Progenitor cell of endocrine pancreas (in vitro differentiated cells): ENCODE measurements around the gene SYT6. TPM values are rescaled to one million over a fixed set of nuclear protein-coding genes. Genes with fewer than 3 reads are reported as not detected.

Experiments used
- DNase-seq: peaks from one replicate; pipeline ENCODE4 v3.0.0; 2021; ENCODE audit warnings: low spot score; ENCODE audit not compliant: unreplicated experiment
- H3K27ac Mint-ChIP-seq: 2 replicates; pipeline ENCODE4 v1.8.0; 2021; ENCODE audit warnings: mild to moderate bottlenecking, moderate library complexity, mixed read lengths
- H3K27me3 Mint-ChIP-seq: 2 replicates; pipeline ENCODE4 v1.8.0; 2021; ENCODE audit warnings: mixed read lengths
- H3K36me3 Mint-ChIP-seq: 2 replicates; pipeline ENCODE4 v1.8.0; 2022; ENCODE audit warnings: mixed read lengths; ENCODE audit not compliant: insufficient read depth
- H3K4me1 Mint-ChIP-seq: 2 replicates; pipeline ENCODE4 v1.8.0; 2021; ENCODE audit warnings: low read depth, mixed read lengths
- H3K4me3 Mint-ChIP-seq: 2 replicates; pipeline ENCODE4 v1.8.0; 2021; ENCODE audit warnings: low read depth, mild to moderate bottlenecking, moderate library complexity, mixed read lengths
- H3K9me3 Mint-ChIP-seq: 2 replicates; pipeline ENCODE4 v1.8.0; 2021; ENCODE audit warnings: low read depth, mixed read lengths
- CTCF ChIP-seq: fragments of 200-600 bp; sonication (generic); IDR thresholded peaks from one replicate; pipeline ENCODE4 v1.5.0; 2021; ENCODE audit warnings: antibody characterized with exemption, mild to moderate bottlenecking; ENCODE audit not compliant: unreplicated experiment
- total RNA-seq: library from RNA; stranded (reverse); gene quantifications from 2 replicates; pipeline ENCODE4 v1.2.1, GENCODE V29; 2021

The SYT6 gene
- total RNA-seq, 1 donor from 2014 or later, result 0.98 TPM

GRCh38 chr1:114192328-114192727 lies 38.7 kb upstream of the SYT6 start:
- Mint-ChIP-seq H3K27ac (no peak overlapping the region), H3K4me1 (no peaks in the 10 kb centered on the region), H3K9me3 (peaks cover 6% of the 10 kb centered on the region), H3K36me3 (no peaks in the 10 kb centered on the region), H3K27me3 (peaks cover 30% of the 10 kb centered on the region), H3K4me3 (no peak overlapping the region)
- no peak for DNase-seq
- no peak for TF ChIP-seq CTCF

- no peak overlapping the region for H3K4me3 Mint-ChIP-seq
- H3K27ac Mint-ChIP-seq, result no peak overlapping the region
- H3K4me1 Mint-ChIP-seq, result no peaks in the 10 kb centered on the region
- no peak for TF ChIP-seq CTCF
- DNase-seq, result no peak
- peaks cover 11% of the 10 kb centered on the region for H3K27me3 Mint-ChIP-seq
- H3K36me3 Mint-ChIP-seq, result no peaks in the 10 kb centered on the region
- H3K9me3 Mint-ChIP-seq, result no peaks in the 10 kb centered on the region
Measured at GRCh38 chr1:114189398-114189797, 35.7 kb upstream of the SYT6 start.

- Mint-ChIP-seq H3K27ac (no peak overlapping the region), H3K36me3 (no peaks in the 10 kb centered on the region), H3K4me1 (peaks cover 3% of the 10 kb centered on the region), H3K4me3 (no peak overlapping the region), H3K9me3 (peaks cover 3% of the 10 kb centered on the region), H3K27me3 (peaks cover 2% of the 10 kb centered on the region)
- DNase-seq, result no peak
- TF ChIP-seq CTCF, result no peak
Measured at GRCh38 chr1:114181356-114181755, 27.7 kb upstream of the SYT6 start.

GRCh38 chr1:114180742-114181141 lies 27.1 kb upstream of the SYT6 start:
- TF ChIP-seq CTCF, result no peak
- Mint-ChIP-seq H3K9me3 (peaks cover 3% of the 10 kb centered on the region), H3K27ac (no peak overlapping the region)

GRCh38 chr1:114178936-114179335 lies 25.3 kb upstream of the SYT6 start:
- H3K9me3 Mint-ChIP-seq, result no peaks in the 10 kb centered on the region
- no peaks in the 10 kb centered on the region for H3K36me3 Mint-ChIP-seq
- no peak overlapping the region for H3K4me3 Mint-ChIP-seq
- TF ChIP-seq CTCF, result no peak
- no peak for DNase-seq
- peaks cover 3% of the 10 kb centered on the region for H3K4me1 Mint-ChIP-seq
- H3K27ac Mint-ChIP-seq, result no peak overlapping the region
- no peaks in the 10 kb centered on the region for H3K27me3 Mint-ChIP-seq

More at GRCh38 chr1:114180742-114181141, 27.1 kb upstream of the SYT6 start:
- Mint-ChIP-seq H3K4me1 (peaks cover 3% of the 10 kb centered on the region), H3K36me3 (no peaks in the 10 kb centered on the region), H3K27me3 (peaks cover 2% of the 10 kb centered on the region), H3K4me3 (no peak overlapping the region)
- DNase-seq, result no peak
